Glutamatergic neuron (in vitro differentiated cells): Measurements from ENCODE around the gene COL6A2. TPM values are rescaled to one million over a fixed set of nuclear protein-coding genes. Genes with fewer than 3 reads are reported as not detected.
A peak's percentile ranks its signal among the peaks of the same experiment; 100 is the strongest.

Experiments
- DNase-seq: peaks from one replicate; pipeline ENCODE4 v3.0.0; 2022
- H3K27ac Mint-ChIP-seq: one replicate; pipeline ENCODE4 v1.8.0; 2020; ENCODE audit warnings: mild to moderate bottlenecking, mixed read lengths, inconsistent platforms; ENCODE audit not compliant: unreplicated experiment
- H3K27me3 Mint-ChIP-seq: one replicate; pipeline ENCODE4 v1.8.0; 2020; ENCODE audit warnings: mild to moderate bottlenecking, moderate library complexity, mixed read lengths, inconsistent platforms; ENCODE audit not compliant: unreplicated experiment
- H3K36me3 Mint-ChIP-seq: one replicate; pipeline ENCODE4 v1.8.0; 2020; ENCODE audit warnings: mild to moderate bottlenecking, mixed read lengths, inconsistent platforms; ENCODE audit not compliant: unreplicated experiment
- H3K4me1 Mint-ChIP-seq: one replicate; pipeline ENCODE4 v1.8.0; 2020; ENCODE audit warnings: mild to moderate bottlenecking, low read depth, mixed read lengths, inconsistent platforms; ENCODE audit not compliant: unreplicated experiment
- H3K4me3 Mint-ChIP-seq: one replicate; pipeline ENCODE4 v1.8.0; 2020; ENCODE audit warnings: mild to moderate bottlenecking, mixed read lengths, inconsistent platforms; ENCODE audit not compliant: unreplicated experiment
- H3K9me3 Mint-ChIP-seq: one replicate; pipeline ENCODE4 v1.8.0; 2020; ENCODE audit warnings: mild to moderate bottlenecking, moderate library complexity, mixed read lengths, inconsistent platforms; ENCODE audit not compliant: unreplicated experiment
- total RNA-seq: library from RNA; stranded (reverse); fragmentation: NEBNext Ultra II Directional; extraction: Animal tissue kit (Norgen Biotek cat#: 25700); gene quantifications from one replicate; pipeline ENCODE4 v1.2.1, GENCODE V29; 2021; ENCODE audit not compliant: unreplicated experiment
- TF ChIP-seq, protein P1 (sequence below): fragments of 200-600 bp; sonication (generic); IDR thresholded peaks from one replicate; pipeline ENCODE4 v1.5.0; 2021; ENCODE audit not compliant: partially characterized antibody, unreplicated experiment

COL6A2 gene
- total RNA-seq, 1 donor from 2014 or later: 55.2 TPM

DNA sequence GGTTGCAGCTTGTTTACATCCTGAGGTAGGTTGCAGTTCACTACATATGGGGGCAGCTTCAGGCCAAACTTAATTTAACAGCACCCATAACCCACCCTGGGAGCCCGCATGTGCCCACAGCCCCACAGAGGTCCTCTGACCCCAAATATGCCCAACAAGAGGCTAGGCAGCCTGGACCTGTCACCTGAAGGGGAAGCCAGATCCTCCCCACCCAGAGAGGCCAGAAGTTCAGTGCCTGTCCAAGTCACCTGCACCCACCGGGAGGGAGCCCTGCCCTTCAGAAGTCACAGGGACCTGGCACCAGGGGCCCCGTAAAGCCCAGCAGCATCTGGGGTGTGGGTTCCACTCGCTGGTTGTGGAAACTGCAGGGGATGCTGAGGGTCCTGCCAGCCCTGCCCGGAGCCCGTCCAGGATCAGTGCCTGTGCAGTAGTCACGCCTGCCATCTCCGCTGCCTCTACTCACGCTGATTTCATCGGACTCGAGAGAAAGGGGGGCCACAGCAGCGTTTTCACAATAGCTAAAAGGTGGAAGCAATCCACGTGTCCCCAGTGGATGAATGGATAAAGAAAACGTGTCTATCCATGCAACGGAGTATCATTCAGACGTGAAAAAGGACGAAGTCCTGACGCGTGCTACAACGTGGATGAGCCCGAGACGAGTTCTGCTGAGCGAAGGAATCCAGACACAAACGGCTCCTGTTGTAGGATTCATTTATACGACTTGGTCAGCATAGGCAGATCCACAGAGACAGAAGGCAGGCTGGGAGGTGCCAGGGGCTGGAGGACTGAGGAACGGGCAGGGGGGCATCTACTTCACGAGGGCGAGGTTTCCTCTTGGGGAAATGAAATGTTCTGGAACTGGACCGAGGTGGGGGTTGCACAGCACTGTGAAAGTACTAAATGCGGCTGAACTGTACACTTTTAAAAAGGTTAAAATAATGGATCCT, 33.9 kb upstream of the COL6A2 start:
- TF ChIP-seq, protein P1, sequence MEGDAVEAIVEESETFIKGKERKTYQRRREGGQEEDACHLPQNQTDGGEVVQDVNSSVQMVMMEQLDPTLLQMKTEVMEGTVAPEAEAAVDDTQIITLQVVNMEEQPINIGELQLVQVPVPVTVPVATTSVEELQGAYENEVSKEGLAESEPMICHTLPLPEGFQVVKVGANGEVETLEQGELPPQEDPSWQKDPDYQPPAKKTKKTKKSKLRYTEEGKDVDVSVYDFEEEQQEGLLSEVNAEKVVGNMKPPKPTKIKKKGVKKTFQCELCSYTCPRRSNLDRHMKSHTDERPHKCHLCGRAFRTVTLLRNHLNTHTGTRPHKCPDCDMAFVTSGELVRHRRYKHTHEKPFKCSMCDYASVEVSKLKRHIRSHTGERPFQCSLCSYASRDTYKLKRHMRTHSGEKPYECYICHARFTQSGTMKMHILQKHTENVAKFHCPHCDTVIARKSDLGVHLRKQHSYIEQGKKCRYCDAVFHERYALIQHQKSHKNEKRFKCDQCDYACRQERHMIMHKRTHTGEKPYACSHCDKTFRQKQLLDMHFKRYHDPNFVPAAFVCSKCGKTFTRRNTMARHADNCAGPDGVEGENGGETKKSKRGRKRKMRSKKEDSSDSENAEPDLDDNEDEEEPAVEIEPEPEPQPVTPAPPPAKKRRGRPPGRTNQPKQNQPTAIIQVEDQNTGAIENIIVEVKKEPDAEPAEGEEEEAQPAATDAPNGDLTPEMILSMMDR: no peak
- Mint-ChIP-seq H3K27me3 (peaks cover 12% of the 10 kb centered on the region), H3K4me1 (peaks cover 11% of the 10 kb centered on the region), H3K9me3 (peaks cover 17% of the 10 kb centered on the region), H3K27ac (no peak overlapping the region), H3K36me3 (peaks cover 23% of the 10 kb centered on the region), H3K4me3 (no peak overlapping the region)
- no peak for DNase-seq

DNA sequence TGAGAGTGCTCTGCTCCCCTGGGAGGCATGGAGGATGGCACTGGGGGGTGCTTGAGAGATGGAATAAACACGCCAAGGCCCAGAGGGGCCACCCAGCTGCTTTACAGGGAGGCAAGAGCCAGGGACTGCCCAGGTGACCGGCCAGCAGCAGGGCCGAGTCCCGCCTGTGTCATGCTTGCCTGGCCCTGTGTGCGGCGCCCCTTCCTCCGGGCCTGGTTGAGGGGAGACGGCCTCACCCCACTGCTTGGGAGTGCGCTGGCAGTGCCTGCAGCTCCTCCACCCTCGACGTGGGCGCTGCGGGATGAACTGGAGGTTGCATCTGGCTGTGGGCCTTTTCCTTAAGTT, 33.1 kb upstream of the COL6A2 start:
- TF ChIP-seq, protein P1: no peak
- peaks cover 15% of the 10 kb centered on the region for H3K27me3 Mint-ChIP-seq
- H3K36me3 Mint-ChIP-seq: peaks cover 17% of the 10 kb centered on the region
- no peak for DNase-seq
- H3K27ac Mint-ChIP-seq: no peak overlapping the region
- no peak overlapping the region for H3K4me3 Mint-ChIP-seq
- peaks cover 11% of the 10 kb centered on the region for H3K4me1 Mint-ChIP-seq
- H3K9me3 Mint-ChIP-seq: peaks cover 18% of the 10 kb centered on the region

- no peak overlapping the region for H3K4me3 Mint-ChIP-seq
- peaks cover 11% of the 10 kb centered on the region for H3K4me1 Mint-ChIP-seq
- TF ChIP-seq, protein P1: no peak
- peak overlapping the region; percentile 9 for H3K27ac Mint-ChIP-seq
- no peak for DNase-seq
- peaks cover 18% of the 10 kb centered on the region for H3K9me3 Mint-ChIP-seq
- H3K27me3 Mint-ChIP-seq: peaks cover 13% of the 10 kb centered on the region
- H3K36me3 Mint-ChIP-seq: peaks cover 17% of the 10 kb centered on the region
Measured at GRCh38 chr21:46065215-46065913, 32.5 kb upstream of the COL6A2 start.

- Mint-ChIP-seq H3K36me3 (peaks cover 16% of the 10 kb centered on the region), H3K27me3 (peaks cover 13% of the 10 kb centered on the region), H3K9me3 (peaks cover 18% of the 10 kb centered on the region), H3K4me3 (peak overlapping the region; percentile 57), H3K4me1 (peaks cover 11% of the 10 kb centered on the region), H3K27ac (peak overlapping the region; percentile 73)
- TF ChIP-seq, protein P1: no peak
- DNase-seq: no peak
Measured at GRCh38 chr21:46065914-46066551, 31.9 kb upstream of the COL6A2 start.
